GM21528 (cell line): ENCODE data around the gene LILRB5.
"Not testable (repeated sequence)": the region's sequence is repeated elsewhere in the genome, so short reads cannot be mapped to it uniquely, and the experiment has no call there.

ENCODE experiments used
- ATAC-seq: cut with Tn5 transposase; IDR thresholded peaks from one replicate; pipeline ENCODE4 v1.9.1; 2021; ENCODE audit warnings: mild to moderate bottlenecking, moderate library complexity; ENCODE audit not compliant: unreplicated experiment, low FRiP score

Gene LILRB5

DNA sequence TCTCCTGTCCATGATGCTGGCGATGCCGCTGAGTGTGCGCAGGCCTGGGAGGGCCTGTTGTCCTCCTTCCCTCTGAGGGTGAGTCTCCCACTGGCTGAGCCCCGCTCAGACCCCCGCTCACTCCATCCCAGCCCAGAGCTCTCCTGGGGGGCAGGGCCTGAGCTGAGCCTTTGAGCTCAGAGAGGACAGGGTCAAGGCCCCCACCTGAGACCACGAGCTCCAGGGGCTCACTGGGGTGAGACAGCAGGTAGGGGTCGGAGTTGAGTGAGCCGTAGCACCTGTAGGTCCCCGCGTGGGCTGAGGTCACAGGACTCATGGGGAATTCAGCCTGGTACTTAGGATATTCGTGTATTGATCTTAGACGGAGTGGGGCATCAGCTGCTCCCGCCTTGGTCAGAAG is 21.0 kb upstream of the LILRB5 start:
- ATAC-seq, result not testable (repeated sequence)

- not testable (repeated sequence) for ATAC-seq
These were observed 20.1 kb upstream of the LILRB5 start for GRCh38 chr19:54277111-54277615.

GRCh38 chr19:54275951-54276350 is 18.9 kb upstream of the LILRB5 start:
- ATAC-seq, result no peak

DNA sequence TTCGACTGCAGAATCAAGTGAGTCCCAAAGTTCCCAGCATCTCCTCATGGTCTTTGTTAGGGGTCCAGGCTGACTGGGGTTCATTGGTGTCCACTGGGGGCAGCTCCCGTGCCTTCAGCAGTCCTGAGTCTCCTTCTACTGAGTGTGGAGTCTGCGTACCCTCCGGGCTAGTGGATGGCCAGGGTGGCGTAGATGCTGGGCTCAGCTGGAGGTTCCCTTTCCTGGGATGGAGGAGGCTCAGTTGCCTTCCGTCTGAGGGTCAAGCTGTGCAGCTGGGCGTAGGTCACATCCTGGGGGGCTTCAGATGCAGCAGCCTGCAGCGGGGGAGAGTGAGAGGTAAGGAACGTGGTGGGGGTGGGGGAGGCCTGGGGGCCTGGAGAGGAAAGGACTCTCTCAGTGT is 17.4 kb upstream of the LILRB5 start:
- ATAC-seq, result not testable (repeated sequence)

DNA sequence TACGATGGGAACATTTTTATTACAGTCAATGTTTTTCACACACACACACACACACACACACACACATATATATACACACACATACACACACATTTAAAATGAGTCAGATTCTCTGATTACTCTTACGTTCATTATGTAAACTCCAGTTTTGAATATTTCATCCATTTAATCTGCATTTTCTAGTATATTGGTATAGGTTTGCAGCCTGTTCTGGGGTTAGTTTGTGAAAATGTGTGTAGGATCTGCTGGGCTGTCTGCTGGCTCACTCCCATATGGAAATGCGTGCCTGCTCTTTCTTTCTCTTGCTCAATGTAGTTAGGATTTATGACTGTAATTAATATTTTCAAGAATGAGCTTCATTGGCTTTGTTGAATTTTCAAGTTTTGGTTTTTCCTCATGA is 16.7 kb upstream of the LILRB5 start:
- ATAC-seq, result no peak

- ATAC-seq, result not testable (repeated sequence)
These were observed 15.1 kb upstream of the LILRB5 start for GRCh38 chr19:54272181-54272580.

DNA sequence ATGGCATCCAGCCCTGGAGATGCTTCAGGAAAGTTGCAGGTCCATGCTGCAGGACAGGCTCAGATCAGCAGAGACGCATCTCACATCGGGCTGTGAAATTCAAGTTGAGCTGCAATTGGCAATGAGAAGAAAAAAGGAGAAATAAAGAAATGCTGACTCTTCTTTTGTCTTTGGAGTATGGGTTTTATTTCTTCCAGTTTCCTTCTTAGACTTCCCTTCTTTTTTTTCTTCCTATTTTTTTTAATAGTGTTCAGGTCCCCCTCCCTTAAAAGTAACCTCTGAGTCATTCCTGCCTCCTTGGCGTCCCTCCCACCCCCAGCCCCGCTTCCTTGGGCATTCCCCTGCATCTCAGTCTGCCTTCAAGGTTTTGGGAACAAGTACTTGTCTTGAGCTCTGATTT is 14.5 kb upstream of the LILRB5 start:
- not testable (repeated sequence) for ATAC-seq

DNA sequence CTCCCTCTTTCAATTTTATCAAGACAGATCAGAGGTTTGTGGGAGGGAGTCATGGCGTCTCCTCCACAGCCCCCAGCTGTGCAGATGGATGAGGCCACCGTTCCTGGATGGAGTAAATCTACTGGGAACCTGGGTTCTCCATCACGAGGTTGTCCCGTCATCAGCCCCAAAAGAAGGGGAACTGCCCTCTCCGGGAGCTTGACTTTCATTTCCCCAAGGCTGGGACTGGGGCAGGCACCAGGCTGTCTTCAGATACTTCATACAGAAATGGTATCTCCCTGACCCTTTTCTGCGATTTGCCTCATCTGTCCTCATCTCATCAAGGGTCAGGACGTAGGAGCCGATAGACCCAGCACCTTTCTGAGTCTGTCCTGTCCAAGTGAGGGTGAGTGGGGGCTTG is 14.0 kb upstream of the LILRB5 start:
- ATAC-seq, result no peak

- ATAC-seq, result no peak
These were observed 11.9 kb upstream of the LILRB5 start for GRCh38 chr19:54268936-54269335.

DNA sequence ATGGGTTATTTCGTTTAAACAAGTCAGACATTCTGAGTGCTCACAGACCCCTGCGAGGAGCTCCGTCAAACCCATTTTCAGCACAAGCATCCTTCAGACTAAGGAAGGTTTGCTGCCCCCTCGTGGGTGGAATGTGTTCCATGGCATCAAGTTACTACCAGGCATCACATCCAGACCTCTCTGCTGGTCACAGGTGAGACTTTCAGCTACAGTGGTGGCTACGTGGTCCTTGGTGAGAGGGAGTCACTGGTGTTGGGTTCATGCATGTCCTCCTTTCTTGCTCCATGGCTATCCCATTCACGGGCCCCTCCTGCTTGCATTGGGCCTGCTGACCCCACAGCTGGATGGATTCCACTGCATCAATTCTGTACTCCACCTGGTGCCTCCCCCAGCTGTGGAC is 9.1 kb upstream of the LILRB5 start:
- ATAC-seq, result no peak

GRCh38 chr19:54262470-54262869 is 5.4 kb upstream of the LILRB5 start:
- no peak for ATAC-seq

DNA sequence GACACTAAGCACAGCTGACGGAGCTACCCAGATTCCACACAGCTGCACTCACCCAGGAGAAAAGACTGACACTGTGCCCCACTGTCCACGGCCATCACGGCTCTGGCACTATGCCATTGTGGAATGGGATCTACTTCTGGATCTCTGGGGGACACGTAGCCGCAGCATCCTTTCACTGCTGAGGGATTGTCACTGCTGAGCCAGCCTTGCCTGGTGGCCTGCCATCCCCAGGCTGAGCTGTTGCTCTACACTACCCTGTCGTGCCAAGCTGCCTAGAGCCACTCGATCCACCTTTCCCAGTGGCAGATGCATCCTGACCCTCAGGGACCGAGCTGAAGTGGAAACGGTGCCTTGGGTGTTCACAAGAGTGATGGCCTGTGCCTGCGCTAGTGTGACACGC is 5.0 kb upstream of the LILRB5 start:
- no peak for ATAC-seq

DNA sequence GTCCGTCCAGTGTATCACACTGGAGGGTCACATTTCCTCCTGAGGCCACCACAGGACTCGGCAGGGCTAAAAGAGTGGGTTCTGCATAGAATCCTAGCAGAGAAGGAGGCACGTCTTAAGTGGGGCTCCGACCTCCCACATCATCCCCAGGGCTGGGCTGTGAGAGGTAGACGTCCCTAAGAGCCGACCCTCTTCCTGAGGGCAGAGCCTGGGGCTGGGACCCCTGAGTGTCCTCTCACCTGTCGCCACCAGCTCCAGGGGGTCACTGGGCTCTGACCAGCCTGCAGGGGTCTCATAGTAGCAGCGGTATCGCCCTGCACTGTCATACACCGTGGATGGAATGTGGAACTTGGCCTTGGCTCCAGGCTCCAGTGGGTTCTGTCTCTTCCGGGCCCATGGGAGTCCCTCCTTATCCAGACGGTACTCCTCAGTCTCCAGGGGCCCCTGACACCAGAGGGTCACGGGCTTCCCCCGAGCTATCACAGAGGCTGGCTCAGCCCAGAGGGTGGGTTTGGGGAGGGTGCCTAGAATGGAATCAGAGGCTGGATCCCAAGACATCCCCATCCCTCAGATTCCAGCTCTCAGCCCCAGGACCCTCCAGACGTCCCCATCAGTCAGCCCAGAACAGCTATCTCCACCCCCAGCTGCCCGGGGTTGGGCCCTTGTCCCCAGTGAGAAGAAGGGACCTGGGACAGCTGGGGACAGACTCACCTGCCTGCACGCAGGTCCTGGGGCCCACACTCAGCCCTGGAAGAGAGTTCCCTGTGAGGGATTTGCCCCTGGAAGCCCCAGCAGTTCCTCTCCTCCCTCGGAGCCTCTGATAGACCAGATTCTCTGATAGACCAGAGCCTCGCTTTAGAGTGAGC is 590 bp downstream of the LILRB5 start:
- no peak for ATAC-seq

DNA sequence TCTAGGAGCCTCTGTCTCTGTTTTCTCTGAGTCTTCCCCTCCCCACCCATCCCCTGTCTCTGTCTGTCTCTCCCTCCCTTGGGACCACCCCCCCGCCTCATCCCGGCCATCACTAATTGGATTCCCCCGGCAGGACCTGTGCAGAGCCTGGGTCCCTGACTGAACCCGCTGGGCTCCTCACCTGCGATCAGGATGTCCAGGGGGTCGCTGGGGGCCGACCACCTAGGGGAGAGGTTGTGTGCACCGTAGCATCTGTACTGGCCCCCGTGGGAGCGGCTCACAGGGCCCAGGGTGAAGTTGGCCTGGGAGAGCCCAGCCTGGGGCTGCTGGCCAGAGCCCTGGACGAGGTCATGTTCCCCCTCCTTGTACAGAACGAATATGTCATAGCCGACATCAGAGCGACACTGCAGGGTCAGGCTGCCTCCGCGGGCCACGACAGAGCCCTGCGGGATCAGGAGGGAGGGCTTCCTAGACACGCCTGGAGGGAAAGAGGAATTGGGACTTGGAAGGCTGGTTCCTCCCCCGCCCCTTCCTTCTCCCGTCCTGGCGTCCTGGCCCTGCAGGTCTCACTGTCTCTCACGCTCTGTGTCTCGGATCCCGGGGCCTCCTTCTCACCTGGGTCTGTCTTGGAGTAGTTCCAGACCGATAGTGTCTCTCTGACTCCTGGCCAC is 1.8 kb downstream of the LILRB5 start:
- ATAC-seq, result no peak

DNA sequence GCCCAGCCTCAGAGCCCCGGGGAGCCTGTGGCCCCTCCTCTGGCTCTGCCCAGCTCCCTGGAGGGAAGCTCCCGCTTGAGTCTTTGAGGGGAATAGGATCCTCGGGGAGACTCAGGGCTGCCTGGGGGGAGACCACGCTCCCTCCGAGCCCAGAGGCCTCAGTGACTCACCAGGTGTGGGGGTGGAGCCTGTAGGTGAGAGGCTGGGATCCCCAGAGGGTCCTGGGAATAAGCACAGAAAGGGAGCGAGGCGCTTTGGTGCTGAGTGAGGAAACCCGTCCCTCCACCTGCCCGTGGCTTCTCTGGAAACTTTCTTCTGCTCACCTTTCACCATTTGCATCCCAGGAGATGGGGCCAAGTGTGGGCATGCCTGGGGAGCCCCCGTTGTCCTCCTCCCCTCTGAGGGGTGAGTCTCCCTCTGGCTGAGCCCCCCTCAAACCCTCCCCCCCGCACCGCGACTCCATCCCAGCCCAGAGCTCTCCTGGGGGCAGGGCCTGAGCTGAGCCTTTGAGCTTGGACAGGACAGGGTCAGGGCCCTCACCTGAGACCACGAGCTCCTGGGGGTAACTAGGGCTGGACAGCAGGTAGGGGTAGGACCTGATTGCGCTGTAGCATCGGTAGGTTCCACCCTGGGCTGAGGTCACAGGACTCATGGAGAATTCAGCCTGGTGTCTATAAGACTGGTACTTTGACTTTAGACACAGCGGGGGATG is 2.7 kb downstream of the LILRB5 start:
- ATAC-seq, result no peak

GRCh38 chr19:54253331-54254194 is 3.5 kb downstream of the LILRB5 start:
- ATAC-seq, result no peak

- no peak for ATAC-seq
These were observed 4.2 kb downstream of the LILRB5 start for GRCh38 chr19:54252845-54253244.

DNA sequence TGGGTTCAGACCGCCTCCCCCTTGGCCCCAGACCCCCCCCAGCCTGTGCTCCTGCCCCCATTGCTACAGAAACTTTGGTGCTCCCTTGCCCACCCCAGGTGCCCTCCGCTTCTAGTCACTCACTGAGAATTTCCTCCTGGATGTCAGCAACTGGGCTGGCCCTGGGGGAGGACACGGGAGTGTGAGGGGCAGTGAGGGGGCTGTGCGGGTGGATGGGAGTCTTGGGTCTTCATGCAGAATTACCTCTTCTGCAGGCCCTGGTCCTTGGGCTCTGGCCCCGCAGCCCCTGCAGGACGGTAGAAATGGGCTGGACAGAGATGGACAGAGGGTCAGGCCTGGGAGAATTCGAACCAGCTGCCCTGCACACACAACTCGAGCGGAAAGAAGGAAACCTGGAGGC is 4.8 kb downstream of the LILRB5 start:
- no peak for ATAC-seq

- ATAC-seq, result no peak
These were observed 9.0 kb downstream of the LILRB5 start for GRCh38 chr19:54248016-54248601.
